ENCODE results near the gene FGFR3. TPM values are rescaled to one million over a fixed set of nuclear protein-coding genes. Genes with fewer than 3 reads are reported as not detected.
"Not testable (repeated sequence)": the region's sequence is repeated elsewhere in the genome, so short reads cannot be mapped to it uniquely, and the experiment has no call there.

FGFR3 gene
- total and polyA plus RNA-seq, 5 donors: 4.5 to 17.5 (median 7.6) TPM

DNA sequence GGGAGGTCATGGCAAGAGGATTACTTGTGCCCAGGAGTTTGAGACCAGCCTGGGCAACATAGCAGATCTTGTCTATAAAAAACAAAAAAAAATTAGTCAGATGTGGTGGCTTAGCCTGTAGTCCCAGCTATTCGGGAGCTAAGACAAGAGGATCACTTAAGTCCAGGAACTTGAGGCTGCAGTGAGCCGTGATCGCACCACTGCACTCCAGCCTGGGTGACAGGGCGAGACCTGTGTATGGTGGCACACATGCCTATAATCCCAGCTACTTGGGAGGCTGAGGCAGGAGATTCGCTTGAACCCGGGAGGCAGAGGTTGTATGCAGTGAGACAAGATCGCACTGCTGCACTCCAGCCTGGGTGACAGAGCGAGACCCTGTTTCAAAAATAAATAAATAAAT lies 42.7 kb downstream of the FGFR3 start:
- ATAC-seq; H3K9me3 ChIP-seq (ENCODE audit: control insufficient read depth, low read length); H3K27me3 ChIP-seq (ENCODE audit: control insufficient read depth, insufficient read depth); H3K4me1 ChIP-seq (ENCODE audit: control insufficient read depth, insufficient read depth, low read length); H3K27ac ChIP-seq (ENCODE audit: low read length); H3K4me3 ChIP-seq (ENCODE audit: low read length); intact Hi-C loops (cut with DNase I); DNase-seq: not testable (repeated sequence)
- WGBS: 97% methylated on average over 8 of the region's 8 CpGs

DNA sequence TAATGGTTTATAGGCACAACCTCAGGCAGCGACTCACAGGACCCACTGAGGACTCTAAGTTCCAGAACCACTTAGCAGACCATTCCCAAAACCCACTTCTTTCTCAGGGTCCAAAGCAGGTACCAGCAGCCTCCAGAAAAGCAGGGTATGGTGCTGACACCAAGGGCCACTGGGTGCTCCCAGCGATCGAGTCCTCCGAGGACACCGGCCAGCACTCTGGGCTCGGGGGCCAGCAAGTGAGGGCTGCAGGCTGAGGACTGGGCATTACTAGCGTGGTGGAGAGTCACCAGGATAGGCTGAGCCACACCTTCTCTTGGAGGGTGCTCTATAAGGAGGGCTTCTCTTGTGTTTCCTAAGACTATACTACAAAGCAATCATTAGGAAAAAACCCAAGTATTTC lies 43.6 kb downstream of the FGFR3 start:
- 95% methylated on average over 7 of the region's 7 CpGs for WGBS
- no peaks in the 10 kb centered on the region for H3K4me1 ChIP-seq (ENCODE audit: control insufficient read depth, insufficient read depth, low read length)
- DNase-seq: no peak
- ATAC-seq: no peak
- intact Hi-C loops (cut with DNase I): no loop called here
- H3K27me3 ChIP-seq (ENCODE audit: control insufficient read depth, insufficient read depth): no peaks in the 10 kb centered on the region
- H3K9me3 ChIP-seq (ENCODE audit: control insufficient read depth, low read length): no peaks in the 10 kb centered on the region
- no peak overlapping the region for H3K27ac ChIP-seq (ENCODE audit: low read length)
- H3K4me3 ChIP-seq (ENCODE audit: low read length): no peak overlapping the region

DNA sequence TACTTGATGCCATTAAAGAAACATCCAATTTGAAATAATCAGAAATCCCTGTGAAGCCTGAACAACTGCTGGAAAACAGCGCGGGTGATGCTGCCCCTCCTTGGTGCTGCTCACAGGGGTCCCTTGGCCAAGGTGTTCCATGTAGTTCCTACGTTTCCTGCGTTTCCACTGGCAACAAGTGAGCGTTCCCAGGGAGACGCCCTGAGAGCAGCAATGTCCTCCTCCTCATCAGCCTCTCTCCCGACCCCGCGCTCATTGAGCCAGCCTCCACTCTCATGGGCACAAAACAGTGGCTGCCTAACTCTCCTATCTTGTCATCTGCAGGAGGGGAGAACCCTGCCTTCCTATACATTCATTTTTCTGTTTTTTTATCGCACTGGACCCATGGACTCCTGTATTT lies 44.0 kb downstream of the FGFR3 start:
- no peak for DNase-seq
- Histone ChIP-seq H3K9me3 (ENCODE audit: control insufficient read depth, low read length) (no peaks in the 10 kb centered on the region), H3K4me1 (ENCODE audit: control insufficient read depth, insufficient read depth, low read length) (no peaks in the 10 kb centered on the region), H3K4me3 (ENCODE audit: low read length) (no peak overlapping the region), H3K27me3 (ENCODE audit: control insufficient read depth, insufficient read depth) (no peaks in the 10 kb centered on the region), H3K27ac (ENCODE audit: low read length) (no peak overlapping the region)
- 91% methylated on average over 10 of the region's 10 CpGs for WGBS
- no peak for ATAC-seq
- intact Hi-C loops (cut with DNase I): no loop called here

DNA sequence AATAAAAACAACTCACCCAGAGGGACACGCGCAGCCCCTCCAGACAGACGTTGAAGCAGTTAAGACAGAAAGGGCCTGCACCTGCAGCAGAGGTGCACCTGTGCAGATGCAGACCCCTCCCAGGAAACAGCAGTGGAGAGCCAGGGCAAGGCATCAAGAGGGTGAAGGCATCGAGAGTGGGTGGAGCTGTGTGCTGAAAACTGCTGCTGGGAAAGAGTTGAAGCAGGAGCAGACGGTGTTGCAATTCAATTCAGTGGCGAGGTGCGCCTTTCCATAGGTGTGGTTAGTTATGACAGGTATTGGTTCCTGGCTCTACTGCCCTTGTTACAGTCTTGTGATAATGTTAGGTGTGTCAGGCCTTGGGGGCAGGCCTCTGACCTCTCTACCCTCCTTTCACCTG lies 46.2 kb downstream of the FGFR3 start:
- Histone ChIP-seq H3K4me1 (ENCODE audit: control insufficient read depth, insufficient read depth, low read length) (peaks cover 5% of the 10 kb centered on the region), H3K4me3 (ENCODE audit: low read length) (no peak overlapping the region), H3K27ac (ENCODE audit: low read length) (no peak overlapping the region), H3K27me3 (ENCODE audit: control insufficient read depth, insufficient read depth) (no peaks in the 10 kb centered on the region), H3K9me3 (ENCODE audit: control insufficient read depth, low read length) (no peaks in the 10 kb centered on the region)
- ATAC-seq: no peak
- DNase-seq: no peak
- intact Hi-C loops (cut with DNase I): no loop called here
- WGBS: 91% methylated on average over 7 of the region's 7 CpGs

DNA sequence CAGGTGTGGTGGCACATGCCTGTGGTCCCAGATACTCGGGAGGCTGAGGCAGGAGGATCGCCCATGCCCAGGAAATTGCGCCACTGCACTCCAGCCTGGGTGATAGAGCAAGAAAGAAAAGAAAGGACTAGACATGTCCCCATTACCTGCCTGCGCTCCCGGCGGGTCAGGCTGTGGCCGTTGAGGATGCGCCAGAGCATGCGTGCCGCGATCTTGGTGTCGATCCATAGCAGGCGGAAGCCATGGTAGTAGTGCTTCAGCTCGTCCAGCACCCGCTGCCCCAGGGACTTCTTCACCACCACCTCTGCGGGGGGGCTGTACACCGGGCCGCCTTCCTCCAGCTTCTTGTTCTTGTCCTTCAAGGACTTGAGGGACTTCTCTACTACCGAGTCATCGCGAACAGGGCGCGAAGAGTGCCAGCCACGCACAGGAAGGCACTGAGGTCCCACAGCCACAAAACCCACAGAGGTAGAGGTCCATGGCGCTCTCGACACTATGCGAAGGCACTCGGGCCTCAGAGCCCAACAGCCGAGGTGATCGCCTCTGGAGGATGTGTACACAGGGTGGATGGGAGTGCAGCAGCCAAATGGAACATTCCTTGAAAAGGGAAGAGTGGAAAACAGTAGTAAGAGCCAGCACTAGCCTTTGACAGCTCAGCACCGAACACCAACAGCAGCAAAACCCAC lies 48.3 kb downstream of the FGFR3 start:
- 93% methylated on average over 31 of the region's 31 CpGs for WGBS
- Histone ChIP-seq H3K9me3 (ENCODE audit: control insufficient read depth, low read length) (no peaks in the 10 kb centered on the region), H3K27me3 (ENCODE audit: control insufficient read depth, insufficient read depth) (no peaks in the 10 kb centered on the region), H3K27ac (ENCODE audit: low read length) (no peak overlapping the region), H3K4me1 (ENCODE audit: control insufficient read depth, insufficient read depth, low read length) (peaks cover 6% of the 10 kb centered on the region), H3K4me3 (ENCODE audit: low read length) (no peak overlapping the region)
- DNase-seq (peak in 1 of 3 donors; percentile 26), ATAC-seq (peak; percentile 5 to 14)
- intact Hi-C loops (cut with DNase I): no loop called here

DNA sequence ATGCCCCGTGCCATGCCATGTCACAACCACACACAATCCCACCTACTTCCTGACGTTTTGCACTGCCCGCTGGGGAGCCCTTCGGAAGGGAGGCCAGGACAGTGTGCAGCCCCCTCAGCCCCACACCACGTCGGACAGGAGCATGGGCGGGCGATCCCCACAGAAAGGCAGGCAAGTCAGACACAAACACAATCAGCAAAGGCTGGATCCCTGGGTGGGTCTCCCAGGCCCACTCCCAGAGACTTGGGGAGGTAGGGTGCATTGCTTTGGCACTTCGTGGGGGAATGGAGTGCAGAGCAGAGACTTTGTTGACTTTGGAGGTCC lies 48.8 kb downstream of the FGFR3 start:
- Histone ChIP-seq H3K27ac (ENCODE audit: low read length) (no peak overlapping the region), H3K9me3 (ENCODE audit: control insufficient read depth, low read length) (no peaks in the 10 kb centered on the region), H3K27me3 (ENCODE audit: control insufficient read depth, insufficient read depth) (no peaks in the 10 kb centered on the region), H3K4me1 (ENCODE audit: control insufficient read depth, insufficient read depth, low read length) (peaks cover 6% of the 10 kb centered on the region), H3K4me3 (ENCODE audit: low read length) (no peak overlapping the region)
- intact Hi-C loops (cut with DNase I): no loop called here
- 86% methylated on average over 9 of the region's 9 CpGs for WGBS
- DNase-seq: peak in 1 of 3 donors; percentile 30
- no peak for ATAC-seq

DNA sequence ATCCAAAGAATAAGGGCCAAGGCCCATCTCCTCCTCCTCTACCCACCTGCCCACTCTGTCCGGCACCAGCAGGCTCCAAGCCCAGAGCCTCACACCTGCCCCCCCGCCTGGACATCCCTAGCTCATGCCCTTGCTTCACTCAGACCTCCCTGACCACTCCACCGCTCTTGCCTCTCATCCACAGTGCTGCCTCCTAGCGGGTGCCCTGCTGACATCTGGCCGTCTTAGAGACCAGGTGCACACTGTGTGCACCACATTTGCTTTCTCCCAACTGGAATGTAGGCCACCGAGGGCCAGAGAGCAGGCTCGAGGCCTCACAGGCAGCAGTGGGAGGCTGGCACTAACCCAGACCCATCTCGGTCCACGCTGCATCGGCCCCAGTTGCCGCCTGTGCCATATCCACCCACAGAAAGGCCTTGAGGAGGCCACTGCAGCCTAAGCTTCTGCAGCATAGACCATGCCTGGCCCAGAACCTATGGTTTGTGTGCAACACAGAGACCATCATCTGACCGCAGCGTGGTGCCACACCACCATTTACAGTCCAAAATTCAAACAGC lies 49.3 kb downstream of the FGFR3 start:
- peak; percentile 15 to 23 for ATAC-seq
- intact Hi-C loops (cut with DNase I): no loop called here
- WGBS: 77% methylated on average over 13 of the region's 13 CpGs

DNA sequence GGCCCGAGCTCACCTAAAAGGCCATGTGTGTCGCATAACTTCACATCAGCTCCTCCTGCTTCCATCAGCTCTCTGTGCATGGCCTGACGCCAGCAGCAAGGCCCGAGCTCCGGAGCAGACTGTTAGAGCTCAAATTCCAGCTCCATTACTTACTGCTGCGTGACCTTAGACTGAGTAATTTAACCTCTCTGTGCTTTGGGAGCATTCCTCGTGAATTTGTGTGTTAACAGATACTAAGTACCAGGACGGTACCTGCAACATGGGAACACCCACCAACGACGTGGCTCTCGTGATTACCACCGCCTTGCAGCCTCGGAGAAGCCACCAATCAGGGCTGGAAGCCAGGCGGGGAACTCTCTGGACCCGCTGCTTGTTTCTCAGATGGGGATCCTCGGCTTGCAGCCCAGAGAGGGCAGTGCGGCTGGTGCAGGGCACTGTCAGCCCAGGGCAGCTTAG lies 49.9 kb downstream of the FGFR3 start:
- H3K27ac ChIP-seq (ENCODE audit: low read length): no peak overlapping the region
- intact Hi-C loops (cut with DNase I): no loop called here
- ATAC-seq: peak; percentile 31 to 37

More for the DNA sequence above, 49.3 kb downstream of the FGFR3 start:
- H3K27me3 ChIP-seq (ENCODE audit: control insufficient read depth, insufficient read depth): no peaks in the 10 kb centered on the region
- H3K9me3 ChIP-seq (ENCODE audit: control insufficient read depth, low read length): no peaks in the 10 kb centered on the region
- no peak overlapping the region for H3K4me3 ChIP-seq (ENCODE audit: low read length)
- H3K27ac ChIP-seq (ENCODE audit: low read length): no peak overlapping the region
- DNase-seq: peak in 1 of 3 donors; percentile 46
- peaks cover 6% of the 10 kb centered on the region for H3K4me1 ChIP-seq (ENCODE audit: control insufficient read depth, insufficient read depth, low read length)

DNA sequence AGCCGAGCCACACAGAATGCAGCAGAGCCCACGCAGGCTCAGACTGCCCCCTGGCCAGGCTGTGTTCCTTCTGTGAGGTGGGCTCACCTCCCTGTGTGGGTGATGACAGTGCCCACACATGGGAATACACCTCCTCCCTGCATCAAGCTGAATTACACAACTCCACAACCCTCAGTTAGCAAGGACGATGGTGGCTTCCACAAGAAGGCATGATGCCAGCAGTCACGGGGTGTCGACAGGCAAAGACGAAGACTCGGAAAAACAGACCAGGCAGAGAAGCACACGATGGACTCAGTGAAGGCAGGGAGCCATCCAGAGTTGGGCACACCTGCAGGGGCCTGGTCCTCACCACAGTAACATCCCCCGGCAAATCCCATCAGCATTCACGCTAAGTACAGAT lies 50.8 kb downstream of the FGFR3 start:
- WGBS: 47% methylated on average over 10 of the region's 10 CpGs
- Histone ChIP-seq H3K4me3 (ENCODE audit: low read length) (no peak overlapping the region), H3K27ac (ENCODE audit: low read length) (peak overlapping the region; percentile 37), H3K4me1 (ENCODE audit: control insufficient read depth, insufficient read depth, low read length) (peaks cover 6% of the 10 kb centered on the region), H3K9me3 (ENCODE audit: control insufficient read depth, low read length) (no peaks in the 10 kb centered on the region), H3K27me3 (ENCODE audit: control insufficient read depth, insufficient read depth) (no peaks in the 10 kb centered on the region)
- peak; percentile 60 to 68 for ATAC-seq
- DNase-seq: peak; percentile 68 to 78 (median 75)
- intact Hi-C loops (cut with DNase I): no loop called here

More for the DNA sequence above, 49.9 kb downstream of the FGFR3 start:
- 61% methylated on average over 17 of the region's 17 CpGs for WGBS
- no peak overlapping the region for H3K4me3 ChIP-seq (ENCODE audit: low read length)
- H3K27me3 ChIP-seq (ENCODE audit: control insufficient read depth, insufficient read depth): no peaks in the 10 kb centered on the region
- DNase-seq: peak in 1 of 3 donors; percentile 72
- H3K4me1 ChIP-seq (ENCODE audit: control insufficient read depth, insufficient read depth, low read length): peaks cover 6% of the 10 kb centered on the region
- H3K9me3 ChIP-seq (ENCODE audit: control insufficient read depth, low read length): no peaks in the 10 kb centered on the region

DNA sequence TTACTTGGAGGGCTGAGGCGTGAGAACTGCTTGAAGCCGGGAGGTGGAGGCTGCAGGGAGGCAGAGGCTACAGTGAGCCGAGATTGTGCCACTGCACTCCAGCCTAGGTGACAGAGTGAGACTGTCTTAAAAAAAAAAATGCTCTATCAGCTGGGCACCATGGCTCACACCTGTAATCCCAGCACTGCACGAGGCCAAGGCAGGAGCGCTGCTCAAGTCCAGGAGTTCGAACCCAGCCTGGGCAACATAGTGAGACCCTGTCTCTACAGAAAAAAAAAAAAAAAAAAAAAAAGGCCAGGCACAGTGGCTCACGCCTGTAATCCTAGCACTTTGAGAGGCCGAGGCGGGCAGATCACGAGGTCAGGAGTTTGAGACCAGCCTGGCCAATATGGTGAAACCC lies 51.5 kb downstream of the FGFR3 start:
- 94% methylated on average over 10 of the region's 10 CpGs for WGBS
- intact Hi-C loops (cut with DNase I); H3K4me1 ChIP-seq (ENCODE audit: control insufficient read depth, insufficient read depth, low read length); H3K4me3 ChIP-seq (ENCODE audit: low read length); ATAC-seq; H3K9me3 ChIP-seq (ENCODE audit: control insufficient read depth, low read length); H3K27ac ChIP-seq (ENCODE audit: low read length); H3K27me3 ChIP-seq (ENCODE audit: control insufficient read depth, insufficient read depth); DNase-seq: not testable (repeated sequence)

DNA sequence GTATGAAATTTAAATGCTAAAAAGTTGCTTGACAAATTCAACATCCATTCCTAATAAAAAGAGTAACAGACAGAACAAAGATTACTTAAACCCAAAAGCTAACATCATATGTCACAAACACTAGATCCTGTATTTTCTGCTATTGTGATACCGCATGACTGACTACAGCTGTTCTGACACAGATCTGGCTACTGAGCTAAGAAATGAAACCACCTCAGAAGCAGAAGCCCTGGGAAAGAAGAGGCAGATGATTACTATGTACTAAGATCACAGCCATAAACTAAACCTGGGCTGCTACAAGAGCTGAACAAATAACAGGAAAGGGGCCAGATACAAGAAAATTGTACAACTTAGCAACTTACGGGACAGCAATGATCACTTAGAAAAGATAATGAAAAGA lies 53.5 kb downstream of the FGFR3 start:
- intact Hi-C loops (cut with DNase I): no loop called here
- WGBS: 88% methylated on average over 2 of the region's 2 CpGs
- Histone ChIP-seq H3K4me3 (ENCODE audit: low read length) (no peak overlapping the region), H3K27ac (ENCODE audit: low read length) (no peak overlapping the region), H3K27me3 (ENCODE audit: control insufficient read depth, insufficient read depth) (no peaks in the 10 kb centered on the region), H3K4me1 (ENCODE audit: control insufficient read depth, insufficient read depth, low read length) (peaks cover 6% of the 10 kb centered on the region), H3K9me3 (ENCODE audit: control insufficient read depth, low read length) (no peaks in the 10 kb centered on the region)
- DNase-seq: no peak
- ATAC-seq: no peak

Measured in right cardiac atrium (tissue), 5 donors.